ENCODE measurements around the gene CCDC57. TPM values are rescaled to one million over a fixed set of nuclear protein-coding genes. Genes with fewer than 3 reads are reported as not detected.

The CCDC57 gene
- total RNA-seq, 2 experiments from 2014 or later, result 56.6 to 64.2 TPM

- Mint-ChIP-seq H3K4me3 (no peak overlapping the region), H3K27me3 (no peaks in the 10 kb centered on the region), H3K27ac (no peak overlapping the region), H3K4me1 (ENCODE audit: low read depth) (peaks cover 6% of the 10 kb centered on the region), H3K9me3 (no peaks in the 10 kb centered on the region), H3K36me3 (ENCODE audit: low read depth) (peaks cover 14% of the 10 kb centered on the region)
- ChIA-PET POLR2A (no interaction called here), CTCF (no interaction called here)
- intact Hi-C loops (cut with micrococcal nuclease), result no loop called here
- ATAC-seq (no peak), DNase-seq (no peak)
- TF ChIP-seq CTCF (IDR thresholded peaks at IDR 0.05), result no peak
Observed at GRCh38 chr17:82173351-82174041, 39.1 kb downstream of the CCDC57 start.

GRCh38 chr17:82172486-82173160 is 40.0 kb downstream of the CCDC57 start:
- POLR2A ChIA-PET, result interaction anchor here (0.6 kb wide), 1 partner anchor 68 kb away, joined by 3 read pairs; no protein-coding TSS in a partner anchor
- CTCF ChIA-PET, result interaction anchor here (0.9 kb wide), 2 partner anchors 18 to 218 kb away, joined by 3 read pairs; no protein-coding TSS in a partner anchor
- no peak for TF ChIP-seq CTCF (IDR thresholded peaks at IDR 0.05)
- Mint-ChIP-seq H3K27ac (no peak overlapping the region), H3K9me3 (no peaks in the 10 kb centered on the region), H3K27me3 (no peaks in the 10 kb centered on the region), H3K4me1 (ENCODE audit: low read depth) (peaks cover 6% of the 10 kb centered on the region), H3K36me3 (ENCODE audit: low read depth) (peaks cover 16% of the 10 kb centered on the region), H3K4me3 (no peak overlapping the region)
- intact Hi-C loops (cut with micrococcal nuclease), result no loop called here
- no peak for ATAC-seq
- DNase-seq, result no peak

GRCh38 chr17:82171750-82172375 is 40.8 kb downstream of the CCDC57 start:
- ChIA-PET CTCF (interaction anchor here (0.9 kb wide), 2 partner anchors 18 to 218 kb away, joined by 3 read pairs; no protein-coding TSS in a partner anchor), POLR2A (interaction anchor here (0.9 kb wide), 1 partner anchor 9 kb away, joined by 3 read pairs; no protein-coding TSS in a partner anchor)
- no peaks in the 10 kb centered on the region for H3K9me3 Mint-ChIP-seq
- H3K36me3 Mint-ChIP-seq (ENCODE audit: low read depth), result peaks cover 18% of the 10 kb centered on the region
- intact Hi-C loops (cut with micrococcal nuclease), result no loop called here
- H3K4me1 Mint-ChIP-seq (ENCODE audit: low read depth), result peaks cover 6% of the 10 kb centered on the region
- no peaks in the 10 kb centered on the region for H3K27me3 Mint-ChIP-seq
- no peak for DNase-seq
- no peak overlapping the region for H3K27ac Mint-ChIP-seq
- no peak for TF ChIP-seq CTCF (IDR thresholded peaks at IDR 0.05)
- no peak for ATAC-seq
- H3K4me3 Mint-ChIP-seq, result no peak overlapping the region

GRCh38 chr17:82170412-82170961 is 42.2 kb downstream of the CCDC57 start:
- ChIA-PET POLR2A (no interaction called here), CTCF (interaction anchor here (1.3 kb wide), 1 partner anchor 15 kb away, joined by 4 read pairs; no protein-coding TSS in a partner anchor)
- no peaks in the 10 kb centered on the region for H3K27me3 Mint-ChIP-seq
- H3K36me3 Mint-ChIP-seq (ENCODE audit: low read depth), result peaks cover 18% of the 10 kb centered on the region
- H3K4me3 Mint-ChIP-seq, result no peak overlapping the region
- ATAC-seq, result no peak
- no peak for DNase-seq
- H3K9me3 Mint-ChIP-seq, result no peaks in the 10 kb centered on the region
- no peak overlapping the region for H3K27ac Mint-ChIP-seq
- intact Hi-C loops (cut with micrococcal nuclease), result no loop called here
- peaks cover 6% of the 10 kb centered on the region for H3K4me1 Mint-ChIP-seq (ENCODE audit: low read depth)
- TF ChIP-seq CTCF (IDR thresholded peaks at IDR 0.05), result no peak

Data from activated CD8-positive, alpha-beta T cell treated with anti-CD3 and anti-CD28 coated beads for 36 hours (primary cell).